Mucosa of descending colon (tissue), 3 donors: ENCODE results near the gene LRTM1. TPM values are rescaled to one million over a fixed set of nuclear protein-coding genes. Genes with fewer than 3 reads are reported as not detected.

Source experiments
- ATAC-seq: fragments of 200-7000 bp; cut with Tn5 transposase; one replicate; pipeline ENCODE4 v1.9.1; 2020; ENCODE audit warnings: mild to moderate bottlenecking, moderate library complexity
- DNase-seq, 3 donors: peaks; one replicate each; pipeline ENCODE4 v3.0.0-alpha.2; 2020
- H3K36me3 ChIP-seq: fragments of 200-600 bp; one replicate; pipeline ENCODE4 v1.8.0; 2021; ENCODE audit warnings: low read depth, mild to moderate bottlenecking
- H3K4me1 ChIP-seq: fragments of 200-600 bp; one replicate; pipeline ENCODE4 v1.8.0; 2021; ENCODE audit warnings: low read depth, mild to moderate bottlenecking
- H3K4me3 ChIP-seq: fragments of 200-600 bp; one replicate; pipeline ENCODE4 v1.8.0; 2021; ENCODE audit warnings: mild to moderate bottlenecking
- H3K9me3 ChIP-seq: fragments of 200-600 bp; one replicate; pipeline ENCODE4 v1.8.0; 2021; ENCODE audit warnings: mild to moderate bottlenecking
- CTCF ChIP-seq: fragments of 200-600 bp; IDR thresholded peaks from one replicate; pipeline ENCODE4 v1.8.0; 2022; ENCODE audit warnings: antibody characterized with exemption, mild to moderate bottlenecking
- intact Hi-C, 2 donors: fragments of 100-400 bp; cut with DNase I in 1 of 2; cut with micrococcal nuclease in 1 of 2; formaldehyde crosslinking; loops; one replicate each; pipeline versions ENCODE4 v1.11.0 to v1.11.1; 2022; cut with DNase I, micrococcal nuclease
- long read RNA-seq, 2 donors: library from polyadenylated mRNA; unstranded; transcript quantifications; one replicate each; pipeline ENCODE4 v2.0.0, GENCODE V29; 2019 to 2021
- total RNA-seq, 3 donors: library from RNA; stranded (reverse); fragmentation: NEBNext Ultra II Directional in 2 of 3; extraction: Animal tissue kit (Norgen Biotek cat#: 25700) in 2 of 3; gene quantifications; one replicate each; pipeline versions ENCODE4 v1.2.1 to v1.2.4, GENCODE V29; 2021 to 2023
- donor health status: DM: no; HTN: no; CAD: no; lungs with moderate emphysema.
- donor health status: DM: no; HTN: no; CAD: no.
- donor health status: DM: no; HTN: yes; CAD: no.

Gene LRTM1
- total RNA-seq: not detected
- long read RNA-seq, donor 1: 0 reads
- long read RNA-seq, donor 2: 0 reads

DNA sequence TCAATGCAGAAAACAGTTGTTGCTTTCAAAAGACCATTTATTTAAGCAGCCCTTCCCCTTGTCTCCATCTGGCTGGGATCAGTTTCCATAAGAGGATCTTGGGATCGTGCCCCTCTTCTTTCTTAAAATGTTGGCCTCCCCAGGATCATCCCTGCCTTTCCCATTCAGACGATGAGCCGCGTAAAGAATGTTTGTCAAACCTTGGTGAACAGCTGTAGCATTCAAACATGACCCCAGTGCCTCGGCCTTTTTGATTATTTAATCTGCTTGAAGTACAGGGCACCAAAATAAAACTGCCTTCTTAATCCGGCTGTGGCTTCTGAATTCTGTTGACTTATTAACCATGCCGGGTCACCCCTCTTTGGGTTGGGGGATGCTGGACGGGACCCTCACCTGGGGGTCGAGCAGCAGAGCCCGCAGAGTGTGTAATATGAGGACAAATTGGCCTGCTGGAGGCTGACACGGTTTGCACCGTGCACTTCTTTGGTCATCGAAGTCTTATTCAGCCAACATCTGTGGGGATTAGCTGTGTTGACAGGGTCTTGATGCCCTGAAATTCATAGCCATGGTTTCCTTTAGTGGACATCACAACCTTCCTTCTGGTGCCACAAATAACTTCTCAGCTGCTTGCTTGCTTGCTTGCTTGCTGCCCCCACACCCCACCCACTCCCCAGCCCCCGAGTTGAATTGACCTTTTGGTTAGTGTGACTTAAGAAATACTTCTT lies at the start of gene LRTM1:
TSS of gene LRTM1 (minus strand) at position 14 of the 725 bp plus-strand sequence. CDS start 148 bp downstream, outside the sequence.
- intact Hi-C loops: no loop called here
- ATAC-seq: no peak
- no peak for DNase-seq
- TF ChIP-seq CTCF: no peak
- H3K36me3 ChIP-seq: no peaks in the 10 kb centered on the region
- H3K4me1 ChIP-seq: no peaks in the 10 kb centered on the region
- H3K4me3 ChIP-seq: no peak within 1 kb of the TSS
- H3K9me3 ChIP-seq: no peaks in the 10 kb centered on the region

GRCh38 chr3:54977439-54977838 lies 49.6 kb upstream of the LRTM1 start:
- no peak for TF ChIP-seq CTCF
- no peaks in the 10 kb centered on the region for H3K9me3 ChIP-seq
- no peak overlapping the region for H3K4me3 ChIP-seq
- DNase-seq (no peak), ATAC-seq (no peak)
- intact Hi-C loops: no loop called here
- H3K36me3 ChIP-seq: no peaks in the 10 kb centered on the region
- H3K4me1 ChIP-seq: no peaks in the 10 kb centered on the region

- no peaks in the 10 kb centered on the region for H3K36me3 ChIP-seq
- DNase-seq (no peak), ATAC-seq (no peak)
- no peak overlapping the region for H3K4me3 ChIP-seq
- no peaks in the 10 kb centered on the region for H3K4me1 ChIP-seq
- TF ChIP-seq CTCF: no peak
- intact Hi-C loops: no loop called here
- no peaks in the 10 kb centered on the region for H3K9me3 ChIP-seq
Observed at GRCh38 chr3:54970895-54971294, 43.0 kb upstream of the LRTM1 start.

DNA sequence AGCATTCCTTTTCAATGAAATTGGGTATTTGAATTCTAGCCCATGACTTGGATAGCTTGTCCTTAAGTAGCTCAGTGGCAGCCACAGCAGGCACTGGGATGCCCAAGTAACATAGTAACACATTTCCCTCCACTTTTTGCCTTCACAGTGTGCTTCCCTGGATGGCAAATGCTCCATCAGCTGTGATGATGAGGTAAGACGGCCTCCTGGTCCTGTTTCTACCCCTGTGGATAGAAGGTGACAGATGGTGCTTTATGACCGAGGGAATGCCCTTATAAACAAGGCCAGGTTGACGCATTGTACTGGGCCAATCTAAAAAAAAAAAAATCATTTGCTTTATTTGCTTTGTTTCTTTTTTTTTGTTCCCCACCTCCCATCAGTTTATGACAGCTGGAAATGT lies 41.8 kb upstream of the LRTM1 start:
- ATAC-seq (peak; percentile 78), DNase-seq (peak in 1 of 3 donors; percentile 27)
- Histone ChIP-seq H3K36me3 (no peaks in the 10 kb centered on the region), H3K4me3 (no peak overlapping the region), H3K4me1 (no peaks in the 10 kb centered on the region), H3K9me3 (no peaks in the 10 kb centered on the region)
- intact Hi-C loops: no loop called here
- no peak for TF ChIP-seq CTCF

DNA sequence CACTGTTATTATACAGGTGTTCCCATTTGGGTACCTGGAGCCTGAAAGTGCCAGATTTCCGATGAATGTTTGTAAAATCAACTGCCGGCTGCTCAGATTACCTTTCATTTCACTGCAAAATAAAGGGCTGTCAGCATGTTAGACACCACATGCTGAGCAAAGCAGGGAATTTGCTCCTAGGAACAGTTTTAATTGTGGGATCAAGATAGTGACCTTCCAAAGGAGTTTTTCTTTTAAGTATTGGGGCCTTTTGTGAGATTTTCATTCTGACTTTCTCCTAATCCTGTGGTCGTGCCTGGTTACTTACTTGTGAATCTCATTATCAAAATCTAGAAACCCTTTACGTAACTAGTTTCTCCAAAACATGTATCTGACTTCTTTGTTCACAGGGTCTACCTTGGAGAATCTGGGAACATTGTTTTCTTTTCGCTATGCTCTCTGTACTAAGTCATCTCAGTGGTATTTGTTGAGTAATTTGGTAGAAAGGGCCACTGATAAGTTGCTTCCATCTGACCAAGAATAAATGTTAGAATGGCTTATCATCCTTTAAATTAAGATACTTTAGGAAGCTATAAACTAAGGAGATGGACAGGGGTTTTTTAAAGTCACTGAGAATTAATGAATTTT lies 40.8 kb upstream of the LRTM1 start:
- no peaks in the 10 kb centered on the region for H3K9me3 ChIP-seq
- DNase-seq (no peak), ATAC-seq (no peak)
- H3K36me3 ChIP-seq: no peaks in the 10 kb centered on the region
- no peaks in the 10 kb centered on the region for H3K4me1 ChIP-seq
- TF ChIP-seq CTCF: no peak
- intact Hi-C loops: no loop called here
- no peak overlapping the region for H3K4me3 ChIP-seq
